Measurements from ENCODE around the gene ELK4. TPM values are rescaled to one million over a fixed set of nuclear protein-coding genes. Genes with fewer than 3 reads are reported as not detected.
A peak's percentile ranks its signal among the peaks of the same experiment; 100 is the strongest.

The ELK4 gene
- total and polyA plus RNA-seq, 7 donors: 2.4 to 21.0 (median 18.6) TPM

DNA sequence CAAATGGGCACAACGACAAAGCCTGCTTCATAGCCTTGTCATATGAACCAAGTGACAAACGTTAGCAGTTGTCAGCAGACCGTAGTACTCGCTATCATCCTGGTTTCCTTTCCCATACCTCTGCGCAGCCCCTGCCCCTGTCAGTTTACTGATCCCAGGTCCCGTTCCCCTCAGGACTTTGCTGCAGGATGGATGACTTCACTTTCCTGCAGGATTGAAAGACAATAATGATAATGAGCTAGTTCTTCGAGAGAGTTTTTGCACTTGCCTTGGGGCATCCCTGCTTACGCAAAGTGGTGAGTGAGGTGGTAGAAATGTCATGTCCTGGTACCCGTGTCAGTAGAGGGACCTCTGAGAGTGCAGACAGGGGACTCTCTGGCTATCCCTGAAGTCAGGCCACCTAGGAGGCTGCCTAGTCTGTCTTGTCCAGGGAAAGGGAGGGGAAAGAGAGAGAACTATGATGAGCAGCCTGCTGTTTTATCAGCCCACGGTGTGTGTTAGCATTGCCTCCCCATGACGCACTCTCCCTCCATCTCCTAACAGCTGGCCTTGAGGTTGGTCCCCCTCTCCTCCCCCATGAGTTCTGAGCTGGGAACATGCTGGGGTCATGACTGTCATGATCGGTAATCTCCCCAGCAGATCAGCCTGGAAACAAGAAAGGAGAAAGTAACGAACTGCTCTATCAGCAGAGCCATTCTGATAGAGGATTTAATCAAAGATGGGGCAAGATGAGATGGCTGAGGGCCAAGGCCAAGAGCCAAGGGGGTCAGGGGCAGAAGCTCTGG, 53.7 kb downstream of the ELK4 start:
- 81 to 87% methylated on average over 13 of the region's 13 CpGs for WGBS, 2 donors
- no peak for DNase-seq
- TF ChIP-seq POLR2AphosphoS5 (IDR thresholded peaks at IDR 0.05): no peak
- TF ChIP-seq POLR2A (IDR thresholded peaks at IDR 0.05): no peak
- no peak for TF ChIP-seq CTCF (IDR thresholded peaks at IDR 0.05)
- no peak for TF ChIP-seq EP300 (IDR thresholded peaks at IDR 0.05)
- Histone ChIP-seq H3K9me3 (no peaks in the 10 kb centered on the region), H3K27me3 (peaks cover 0 to 5% (median 0%) of the 10 kb centered on the region in 3 donors), H3K36me3 (no peaks in the 10 kb centered on the region), H3K27ac (no peak overlapping the region), H3K4me3 (no peak overlapping the region), H3K4me1 (no peaks in the 10 kb centered on the region)
- intact Hi-C loops (cut with DNase I): no loop called here

DNA sequence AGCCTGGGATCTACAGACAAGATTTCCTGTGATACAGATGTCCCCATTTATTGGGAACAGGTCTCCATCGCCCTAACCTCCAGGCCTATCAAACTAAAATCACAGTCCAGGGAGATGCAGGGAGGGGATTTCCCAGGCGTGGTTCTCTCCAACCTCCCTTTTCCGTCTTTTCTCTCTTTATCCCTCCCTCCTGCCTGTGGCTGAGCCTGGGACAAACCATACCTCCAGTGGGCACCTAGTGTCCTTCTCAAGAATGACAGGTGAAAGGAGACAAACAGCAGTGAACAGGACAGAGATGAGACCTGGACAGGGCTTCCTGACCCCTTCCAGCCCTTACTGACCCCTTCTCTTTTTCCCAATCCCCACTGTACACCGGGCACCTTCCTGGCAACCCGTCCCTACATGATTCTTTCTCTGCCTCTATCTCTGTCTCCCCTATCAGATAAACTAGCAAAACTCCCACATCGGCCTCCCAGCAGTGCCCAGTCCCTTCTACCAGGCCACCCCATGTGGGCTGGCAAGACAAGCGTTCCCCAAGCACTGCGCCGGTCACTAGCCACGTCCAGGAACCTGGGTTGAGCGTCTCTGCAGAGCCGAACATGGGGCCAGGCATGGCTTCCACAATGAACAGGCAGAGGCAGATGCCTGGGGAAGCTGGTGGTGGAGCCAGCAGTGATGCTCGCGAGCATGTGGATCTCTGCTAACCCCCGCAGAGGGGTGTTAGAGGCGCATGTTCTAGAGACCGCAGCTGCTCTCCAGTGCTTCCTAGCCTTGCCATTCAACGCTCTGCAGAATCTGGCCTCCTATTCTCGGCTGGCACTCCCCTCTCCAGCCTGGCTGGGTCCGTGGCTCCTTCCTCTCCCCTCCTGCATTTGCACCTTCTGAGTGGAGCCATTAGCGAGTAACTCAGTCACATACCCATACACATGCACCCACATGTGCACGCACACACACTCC, 54.7 kb downstream of the ELK4 start:
- Histone ChIP-seq H3K27me3 (peaks cover 0 to 10% (median 0%) of the 10 kb centered on the region in 3 donors), H3K4me1 (no peaks in the 10 kb centered on the region), H3K4me3 (no peak overlapping the region), H3K9me3 (no peaks in the 10 kb centered on the region), H3K36me3 (no peaks in the 10 kb centered on the region), H3K27ac (no peak overlapping the region)
- DNase-seq: peak; percentile 47
- TF ChIP-seq POLR2AphosphoS5 (IDR thresholded peaks at IDR 0.05): no peak
- intact Hi-C loops (cut with DNase I): no loop called here
- WGBS, 2 donors: 81 to 86% methylated on average over 22 of the region's 22 CpGs

DNA sequence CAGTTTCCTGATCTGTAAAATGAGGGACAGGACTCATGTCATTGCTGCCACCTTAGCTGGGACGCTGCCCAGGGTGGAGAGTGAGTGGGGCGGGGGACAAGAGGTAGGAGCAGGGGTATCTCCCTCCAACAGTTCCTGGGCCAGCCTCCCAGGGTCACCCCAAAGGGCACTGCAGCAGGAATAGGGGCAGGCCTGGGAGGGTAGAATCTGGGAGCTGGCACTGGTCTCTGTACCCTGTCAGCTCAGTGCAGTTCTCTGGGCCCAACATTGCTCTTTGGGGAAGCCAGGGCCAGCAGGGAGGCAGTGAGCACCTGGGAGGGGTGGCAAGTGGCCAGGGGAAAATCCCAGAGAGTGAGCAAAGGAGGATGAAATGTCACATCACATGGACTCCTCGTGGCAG, 55.8 kb downstream of the ELK4 start:
- Histone ChIP-seq H3K4me1 (no peaks in the 10 kb centered on the region), H3K36me3 (no peaks in the 10 kb centered on the region), H3K4me3 (no peak overlapping the region), H3K27ac (no peak overlapping the region), H3K27me3 (peaks cover 0 to 10% (median 0%) of the 10 kb centered on the region in 3 donors), H3K9me3 (no peaks in the 10 kb centered on the region)
- 63 to 79% methylated on average over 3 of the region's 3 CpGs for WGBS, 2 donors
- DNase-seq: peak; percentile 36
- TF ChIP-seq POLR2AphosphoS5 (IDR thresholded peaks at IDR 0.05) (no peak), CTCF (IDR thresholded peaks at IDR 0.05) (no peak), EP300 (IDR thresholded peaks at IDR 0.05) (no peak), POLR2A (IDR thresholded peaks at IDR 0.05) (no peak)
- intact Hi-C loops (cut with DNase I): no loop called here

DNA sequence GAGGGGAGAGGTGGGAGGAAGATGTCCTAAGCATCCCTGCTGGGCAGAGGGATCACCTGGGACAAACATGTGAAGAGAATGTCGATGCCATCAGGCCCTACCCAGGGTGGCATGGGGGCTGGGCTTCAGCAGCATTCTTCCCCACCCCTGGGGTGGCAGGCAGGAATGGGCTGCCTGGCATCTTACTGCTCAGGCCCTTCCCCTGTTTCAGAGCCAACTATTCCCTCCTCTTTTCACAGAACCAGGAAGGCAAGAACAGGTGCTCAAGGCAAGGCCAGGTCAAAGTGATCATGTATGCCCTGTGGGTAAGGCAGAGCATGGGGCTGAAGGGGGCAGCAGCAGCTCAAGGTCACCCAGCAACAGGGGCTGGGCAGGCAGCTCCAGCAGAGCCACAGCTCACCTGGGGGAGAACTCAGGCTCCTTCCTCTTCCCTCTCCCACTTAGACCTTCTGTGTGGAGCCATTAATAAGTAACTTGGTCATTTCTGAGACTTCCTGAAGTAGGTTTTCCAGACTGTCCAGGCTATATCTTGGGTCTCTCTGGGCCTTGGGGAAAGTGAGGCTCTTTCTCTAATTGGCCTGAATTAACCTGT, 56.4 kb downstream of the ELK4 start:
- H3K36me3 ChIP-seq: no peaks in the 10 kb centered on the region
- no peaks in the 10 kb centered on the region for H3K4me1 ChIP-seq
- DNase-seq: no peak
- peaks cover 0 to 10% (median 0%) of the 10 kb centered on the region in 3 donors for H3K27me3 ChIP-seq
- H3K4me3 ChIP-seq: no peak overlapping the region
- 23 to 59% methylated on average over 1 of the region's 1 CpG for WGBS, 2 donors
- intact Hi-C loops (cut with DNase I): no loop called here
- TF ChIP-seq POLR2AphosphoS5 (IDR thresholded peaks at IDR 0.05): no peak
- TF ChIP-seq POLR2A (IDR thresholded peaks at IDR 0.05): no peak
- no peak for TF ChIP-seq EP300 (IDR thresholded peaks at IDR 0.05)
- no peak for TF ChIP-seq CTCF (IDR thresholded peaks at IDR 0.05)
- H3K27ac ChIP-seq: no peak overlapping the region
- H3K9me3 ChIP-seq: no peaks in the 10 kb centered on the region

- no peaks in the 10 kb centered on the region for H3K36me3 ChIP-seq
- H3K4me3 ChIP-seq: no peak overlapping the region
- no peak for DNase-seq
- H3K9me3 ChIP-seq: no peaks in the 10 kb centered on the region
- H3K4me1 ChIP-seq: peaks cover 0 to 15% (median 13%) of the 10 kb centered on the region in 4 donors
- WGBS, 2 donors: 92 to 97% methylated on average over 1 of the region's 1 CpG
- TF ChIP-seq POLR2AphosphoS5 (IDR thresholded peaks at IDR 0.05) (no peak), EP300 (IDR thresholded peaks at IDR 0.05) (no peak), POLR2A (IDR thresholded peaks at IDR 0.05) (no peak), CTCF (IDR thresholded peaks at IDR 0.05) (no peak)
- intact Hi-C loops (cut with DNase I): no loop called here
- H3K27ac ChIP-seq: no peak overlapping the region
- H3K27me3 ChIP-seq: peaks cover 19 to 35% (median 30%) of the 10 kb centered on the region in 3 donors
Observed at GRCh38 chr1:205572421-205572820, 59.4 kb downstream of the ELK4 start.

Data from sigmoid colon (tissue), 7 donors.